ENCODE measurements around the gene ADARB1.

ADARB1 gene

GRCh38 chr21:45264912-45265515 lies 190.6 kb downstream of the ADARB1 start:
- peak; percentile 38 for DNase-seq (ENCODE audit: low spot score)

- peak; percentile 46 for DNase-seq (ENCODE audit: low spot score)
These were observed 191.5 kb downstream of the ADARB1 start for GRCh38 chr21:45265721-45266517.

DNA sequence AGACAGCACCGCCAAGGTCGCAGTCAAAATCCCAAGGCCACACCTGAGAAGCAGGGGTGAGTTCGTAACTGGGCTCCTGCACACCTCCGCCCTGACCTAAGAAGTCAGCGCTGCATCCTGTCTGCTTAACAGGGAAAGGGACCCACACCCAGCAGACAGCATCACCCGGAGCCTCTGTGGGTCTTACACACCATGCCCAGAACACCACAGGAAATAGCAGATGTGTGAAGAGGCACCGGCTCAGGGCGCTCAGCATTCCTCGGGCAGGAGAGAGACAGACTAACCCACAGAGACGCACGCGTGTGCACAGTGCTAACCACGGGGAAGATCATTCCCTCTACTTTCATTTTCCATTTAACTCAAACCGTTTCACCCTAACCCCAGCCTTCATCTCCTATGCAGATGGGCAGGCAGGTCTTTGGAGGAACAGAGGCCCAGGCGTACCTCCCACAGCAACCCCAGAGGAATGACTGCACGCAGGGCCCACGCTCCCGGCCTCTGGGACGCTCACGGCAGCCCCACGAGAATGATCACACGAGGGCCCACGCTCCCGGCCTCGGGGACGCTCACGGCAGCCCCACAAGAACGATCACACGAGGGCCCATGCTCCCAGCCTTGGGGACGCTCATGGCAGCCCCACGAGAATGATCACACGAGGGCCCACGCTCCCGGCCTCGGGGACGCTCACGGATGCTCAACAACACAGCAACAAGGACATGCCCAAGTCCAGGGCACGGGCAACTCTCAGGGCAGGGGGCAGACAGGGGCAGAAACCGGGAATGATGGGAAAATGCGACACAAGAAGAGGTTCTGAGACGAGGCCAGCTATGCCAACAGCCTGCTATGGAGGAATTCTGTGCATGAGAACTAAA lies 192.4 kb downstream of the ADARB1 start:
- peak; percentile 45 for DNase-seq (ENCODE audit: low spot score)

DNA sequence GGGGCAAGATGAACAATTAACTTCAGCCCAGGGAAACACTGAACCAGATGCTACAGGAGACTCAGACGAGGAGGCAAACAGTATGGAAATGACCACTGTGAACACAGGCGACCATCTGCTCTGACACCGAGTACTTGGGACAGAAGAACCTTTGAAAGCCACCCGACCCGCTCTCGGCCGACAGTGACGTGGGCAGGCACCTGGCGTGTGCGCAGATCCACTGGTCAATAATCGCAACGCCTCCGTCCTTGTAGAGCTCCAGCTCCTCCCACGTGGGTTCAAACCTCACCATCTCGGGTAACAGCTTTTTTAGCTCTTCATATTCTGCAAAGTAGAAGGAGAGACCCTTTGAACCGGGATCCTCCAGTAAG lies 193.0 kb downstream of the ADARB1 start:
- peak; percentile 49 for DNase-seq (ENCODE audit: low spot score)

DNA sequence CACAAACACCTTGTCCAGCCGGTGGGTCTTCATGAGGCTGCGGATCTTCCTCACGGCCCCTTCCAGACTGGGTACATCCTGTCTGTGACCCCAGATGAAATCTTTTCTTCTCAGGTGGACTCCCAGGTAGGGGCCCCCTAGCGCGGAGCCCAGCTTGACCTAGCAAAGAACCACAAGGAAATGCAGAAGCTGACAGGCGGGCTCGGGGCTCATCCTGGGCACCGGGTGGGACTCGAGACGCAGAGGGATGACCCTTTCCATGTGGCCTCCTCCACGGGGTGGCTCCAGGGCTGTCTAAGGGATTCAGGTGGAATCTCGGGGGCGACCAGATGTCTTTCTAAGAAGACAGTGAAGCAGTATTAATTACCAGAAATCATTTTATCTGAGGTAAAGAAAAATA lies 195.5 kb downstream of the ADARB1 start:
- peak; percentile 17 for DNase-seq (ENCODE audit: low spot score)

DNA sequence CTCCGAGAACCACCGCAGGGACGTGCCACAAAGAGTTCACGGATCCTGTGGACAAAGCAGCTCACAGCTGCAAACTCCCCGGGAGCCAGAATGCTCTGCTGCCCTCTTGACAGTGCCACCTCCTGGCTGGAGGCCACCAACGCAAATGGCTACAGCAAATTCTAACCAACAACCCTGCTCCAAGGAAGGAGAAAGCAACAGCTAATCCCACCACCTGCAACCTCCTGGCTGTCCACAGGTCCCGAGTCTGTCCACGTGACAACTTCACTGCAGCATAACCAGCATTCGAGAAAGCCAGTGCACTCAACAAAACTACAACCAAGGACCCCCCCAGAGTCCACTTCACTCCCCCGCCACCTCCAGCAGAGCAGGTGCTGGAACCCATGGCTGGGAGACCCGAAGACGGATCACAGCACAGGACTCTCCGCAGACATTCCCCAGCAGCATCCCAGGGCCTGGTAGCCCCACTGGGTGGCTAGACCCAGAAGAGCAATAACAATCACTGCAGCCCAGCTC lies 196.0 kb downstream of the ADARB1 start:
- peak; percentile 38 for DNase-seq (ENCODE audit: low spot score)
